ENCODE data around the gene RAB31.

Gene RAB31

DNA sequence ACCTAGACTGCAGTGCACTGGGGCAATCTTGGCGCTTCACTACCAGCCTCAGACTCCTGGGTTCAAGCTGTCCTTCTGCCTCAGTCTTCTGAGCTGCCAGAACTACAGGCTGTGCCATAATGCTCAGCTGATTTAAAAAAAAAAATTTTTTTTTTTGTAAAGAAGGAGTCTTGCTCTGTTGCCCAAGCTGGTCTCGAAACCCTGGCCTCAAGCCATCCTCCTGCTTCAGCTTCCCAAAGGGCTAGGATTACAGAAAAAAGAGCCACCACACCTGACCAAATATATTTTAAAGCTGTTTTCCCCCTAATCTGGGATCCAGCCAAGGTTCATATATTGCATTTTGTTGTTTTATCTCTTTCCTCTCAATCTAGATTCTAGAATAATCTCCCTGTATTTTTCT, 82.2 kb downstream of the RAB31 start:
- Histone ChIP-seq H3K27me3 (ENCODE audit: control insufficient read depth in 1 of 2, insufficient read depth in 2 of 2, low read length in 2 of 2) (no peaks in the 10 kb centered on the region), H3K9ac (ENCODE audit: low read length in 2 of 2) (no peak overlapping the region), H3K27ac (ENCODE audit: low read length) (no peak overlapping the region), H3K4me1 (ENCODE audit: control insufficient read depth, insufficient read depth, low read length) (peaks cover 2% of the 10 kb centered on the region), H3K4me3 (ENCODE audit: low read length in 2 of 2) (no peak overlapping the region), H3K36me3 (ENCODE audit: control insufficient read depth in 2 of 2, insufficient read depth in 2 of 2, low read length in 2 of 2) (peaks cover 5 to 15% of the 10 kb centered on the region in 2 donors), H3K9me3 (ENCODE audit: control insufficient read depth in 2 of 2, low read length in 2 of 2) (no peaks in the 10 kb centered on the region)

DNA sequence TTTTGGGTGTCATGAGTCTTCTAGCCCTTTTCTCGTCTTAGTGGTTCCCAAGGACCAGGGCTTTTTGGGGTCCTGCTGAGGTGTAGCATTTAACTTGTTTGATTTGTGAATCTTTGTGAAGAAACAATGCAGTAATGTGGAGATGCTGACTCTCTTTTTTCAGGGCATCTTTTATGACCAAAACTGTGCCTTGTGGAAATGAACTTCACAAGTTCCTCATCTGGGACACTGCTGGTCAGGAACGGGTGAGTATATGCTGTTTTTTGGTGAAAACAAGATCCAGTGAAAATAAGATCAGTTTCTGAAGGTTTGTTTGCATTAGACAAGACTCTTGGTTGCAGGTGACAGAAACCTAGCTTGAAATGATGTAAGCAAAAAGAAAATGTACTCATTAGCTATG, 83.9 kb downstream of the RAB31 start:
- no peak overlapping the region for H3K4me3 ChIP-seq (ENCODE audit: low read length in 2 of 2)
- H3K4me1 ChIP-seq (ENCODE audit: control insufficient read depth, insufficient read depth, low read length) = peaks cover 2% of the 10 kb centered on the region
- H3K27ac ChIP-seq (ENCODE audit: low read length) = no peak overlapping the region
- no peaks in the 10 kb centered on the region for H3K9me3 ChIP-seq (ENCODE audit: control insufficient read depth in 2 of 2, low read length in 2 of 2)
- no peaks in the 10 kb centered on the region for H3K27me3 ChIP-seq (ENCODE audit: control insufficient read depth in 1 of 2, insufficient read depth in 2 of 2, low read length in 2 of 2)
- H3K9ac ChIP-seq (ENCODE audit: low read length in 2 of 2) = no peak overlapping the region
- peaks cover 2 to 12% of the 10 kb centered on the region in 2 donors for H3K36me3 ChIP-seq (ENCODE audit: control insufficient read depth in 2 of 2, insufficient read depth in 2 of 2, low read length in 2 of 2)

DNA sequence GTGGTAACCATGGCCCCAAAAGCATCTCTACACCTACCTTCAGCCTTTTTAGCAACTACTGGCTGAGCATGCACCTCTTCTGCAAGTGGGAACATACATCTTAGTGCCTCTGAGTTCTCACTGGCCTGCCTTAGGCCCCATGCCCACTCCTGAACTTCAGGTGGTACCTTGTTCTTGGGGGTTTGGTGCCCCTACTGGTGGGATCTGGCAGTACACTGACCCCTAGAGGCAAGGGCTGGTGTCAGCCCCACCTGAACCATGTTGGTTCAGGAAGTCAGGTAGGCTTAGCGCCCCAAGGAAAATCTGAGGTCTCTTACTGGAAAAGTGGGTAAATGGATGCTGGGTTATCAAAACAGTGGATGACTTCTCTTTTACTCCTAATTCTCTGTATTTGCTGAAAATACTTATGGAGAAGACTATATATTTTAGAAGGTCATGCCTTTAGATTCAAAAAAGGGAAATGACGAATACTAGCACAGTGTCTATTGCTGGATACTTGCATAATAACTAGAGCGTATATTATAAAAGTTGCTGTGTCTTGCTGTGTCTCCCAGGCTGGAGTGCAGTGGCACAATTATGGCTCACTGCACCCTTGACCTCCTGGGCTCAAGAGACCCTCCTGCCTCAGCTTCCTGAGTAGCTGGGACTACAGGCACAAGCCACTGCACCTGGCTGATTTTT, 84.6 kb downstream of the RAB31 start:
- H3K9ac ChIP-seq (ENCODE audit: low read length in 2 of 2) = no peak overlapping the region
- no peak overlapping the region for H3K27ac ChIP-seq (ENCODE audit: low read length)
- no peak overlapping the region for H3K4me3 ChIP-seq (ENCODE audit: low read length in 2 of 2)
- peaks cover 2 to 12% of the 10 kb centered on the region in 2 donors for H3K36me3 ChIP-seq (ENCODE audit: control insufficient read depth in 2 of 2, insufficient read depth in 2 of 2, low read length in 2 of 2)
- H3K27me3 ChIP-seq (ENCODE audit: control insufficient read depth in 1 of 2, insufficient read depth in 2 of 2, low read length in 2 of 2) = no peaks in the 10 kb centered on the region
- H3K4me1 ChIP-seq (ENCODE audit: control insufficient read depth, insufficient read depth, low read length) = peaks cover 2% of the 10 kb centered on the region
- H3K9me3 ChIP-seq (ENCODE audit: control insufficient read depth in 2 of 2, low read length in 2 of 2) = no peaks in the 10 kb centered on the region

DNA sequence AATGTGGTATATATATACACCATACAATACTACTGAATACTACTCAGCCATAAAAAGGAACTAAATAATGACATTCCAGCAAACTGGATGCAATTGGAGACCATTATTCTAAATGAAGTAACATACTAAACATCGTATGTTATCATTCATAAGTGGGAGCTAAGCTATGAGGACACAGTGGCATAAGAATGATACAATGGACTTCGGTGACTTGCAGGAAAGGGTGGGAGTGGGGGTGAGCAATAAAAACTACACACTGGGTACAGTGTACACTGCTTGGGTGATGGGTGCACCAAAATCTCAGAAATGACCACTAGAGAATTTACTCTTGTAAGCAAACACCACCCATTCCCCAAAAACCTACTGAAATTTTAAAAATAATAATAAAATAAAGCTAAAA, 87.9 kb downstream of the RAB31 start:
- no peak overlapping the region for H3K4me3 ChIP-seq (ENCODE audit: low read length in 2 of 2)
- peaks cover 2 to 12% of the 10 kb centered on the region in 2 donors for H3K36me3 ChIP-seq (ENCODE audit: control insufficient read depth in 2 of 2, insufficient read depth in 2 of 2, low read length in 2 of 2)
- H3K9me3 ChIP-seq (ENCODE audit: control insufficient read depth in 2 of 2, low read length in 2 of 2) = no peaks in the 10 kb centered on the region
- no peaks in the 10 kb centered on the region for H3K27me3 ChIP-seq (ENCODE audit: control insufficient read depth in 1 of 2, insufficient read depth in 2 of 2, low read length in 2 of 2)
- H3K27ac ChIP-seq (ENCODE audit: low read length) = no peak overlapping the region
- H3K9ac ChIP-seq (ENCODE audit: low read length in 2 of 2) = no peak overlapping the region
- H3K4me1 ChIP-seq (ENCODE audit: control insufficient read depth, insufficient read depth, low read length) = no peaks in the 10 kb centered on the region

GRCh38 chr18:9796935-9797549, 88.9 kb downstream of the RAB31 start:
- no peaks in the 10 kb centered on the region for H3K27me3 ChIP-seq (ENCODE audit: control insufficient read depth in 1 of 2, insufficient read depth in 2 of 2, low read length in 2 of 2)
- H3K36me3 ChIP-seq (ENCODE audit: control insufficient read depth in 2 of 2, insufficient read depth in 2 of 2, low read length in 2 of 2) = peaks cover 2 to 10% of the 10 kb centered on the region in 2 donors
- H3K9me3 ChIP-seq (ENCODE audit: control insufficient read depth in 2 of 2, low read length in 2 of 2) = no peaks in the 10 kb centered on the region
- H3K4me1 ChIP-seq (ENCODE audit: control insufficient read depth, insufficient read depth, low read length) = no peaks in the 10 kb centered on the region
- H3K27ac ChIP-seq (ENCODE audit: low read length) = no peak overlapping the region
- H3K9ac ChIP-seq (ENCODE audit: low read length in 2 of 2) = no peak overlapping the region
- H3K4me3 ChIP-seq (ENCODE audit: low read length in 2 of 2) = no peak overlapping the region

GRCh38 chr18:9802175-9803062, 94.3 kb downstream of the RAB31 start:
- Histone ChIP-seq H3K27ac (ENCODE audit: low read length) (no peak overlapping the region), H3K27me3 (ENCODE audit: control insufficient read depth in 1 of 2, insufficient read depth in 2 of 2, low read length in 2 of 2) (no peaks in the 10 kb centered on the region), H3K4me1 (ENCODE audit: control insufficient read depth, insufficient read depth, low read length) (peaks cover 25% of the 10 kb centered on the region), H3K9ac (ENCODE audit: low read length in 2 of 2) (no peak overlapping the region), H3K36me3 (ENCODE audit: control insufficient read depth in 2 of 2, insufficient read depth in 2 of 2, low read length in 2 of 2) (peaks cover 0 to 3% of the 10 kb centered on the region in 2 donors), H3K9me3 (ENCODE audit: control insufficient read depth in 2 of 2, low read length in 2 of 2) (no peaks in the 10 kb centered on the region), H3K4me3 (ENCODE audit: low read length in 2 of 2) (no peak overlapping the region)

- H3K36me3 ChIP-seq (ENCODE audit: control insufficient read depth in 2 of 2, insufficient read depth in 2 of 2, low read length in 2 of 2) = peaks cover 0 to 3% of the 10 kb centered on the region in 2 donors
- peaks cover 30% of the 10 kb centered on the region for H3K4me1 ChIP-seq (ENCODE audit: control insufficient read depth, insufficient read depth, low read length)
- peak overlapping the region in 1 of 2 donors; percentile 61 for H3K4me3 ChIP-seq (ENCODE audit: low read length in 2 of 2)
- H3K27me3 ChIP-seq (ENCODE audit: control insufficient read depth in 1 of 2, insufficient read depth in 2 of 2, low read length in 2 of 2) = no peaks in the 10 kb centered on the region
- no peaks in the 10 kb centered on the region for H3K9me3 ChIP-seq (ENCODE audit: control insufficient read depth in 2 of 2, low read length in 2 of 2)
- peak overlapping the region; percentile 85 for H3K27ac ChIP-seq (ENCODE audit: low read length)
- H3K9ac ChIP-seq (ENCODE audit: low read length in 2 of 2) = no peak overlapping the region
Observed at GRCh38 chr18:9803063-9803697, 95.1 kb downstream of the RAB31 start.

DNA sequence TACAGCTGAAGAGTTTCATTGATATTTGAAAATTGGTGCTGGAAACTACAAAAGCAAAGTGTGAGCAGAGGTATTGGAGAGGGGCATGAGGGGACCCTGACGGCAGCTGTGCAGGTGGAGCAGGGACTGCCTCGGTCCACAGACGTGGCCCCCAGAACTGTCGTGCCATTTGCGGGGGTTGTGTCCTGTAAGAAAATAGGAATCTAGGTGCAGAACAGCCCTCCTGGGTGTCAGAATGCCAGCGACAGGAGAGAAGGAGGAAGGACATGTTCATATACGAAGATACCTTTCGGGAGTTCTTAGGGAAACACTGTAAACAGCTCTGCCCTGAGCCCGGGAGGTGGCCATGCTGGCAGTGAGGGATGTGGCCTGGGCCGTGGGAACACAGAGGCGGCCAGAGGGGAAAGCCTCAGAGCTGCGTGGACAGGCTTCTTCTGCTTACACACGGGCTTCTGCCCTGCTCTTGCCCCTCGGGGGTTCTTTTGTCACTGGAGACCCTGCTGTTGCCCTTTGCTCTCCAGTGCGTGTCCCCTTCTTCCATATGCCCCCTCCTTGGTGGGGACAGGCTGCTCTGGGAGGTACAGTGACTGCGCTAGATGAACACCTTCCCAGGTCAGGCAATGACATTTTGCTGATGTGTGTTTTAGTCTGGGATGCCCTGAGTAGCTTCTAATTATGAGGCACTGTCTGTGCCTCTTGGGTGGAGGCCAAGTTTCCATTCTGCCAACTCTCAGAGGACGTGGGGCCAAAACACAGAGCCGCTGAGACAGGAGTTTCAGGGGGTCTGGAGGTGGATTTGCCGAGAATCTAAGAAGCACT, 95.8 kb downstream of the RAB31 start:
- Histone ChIP-seq H3K36me3 (ENCODE audit: control insufficient read depth in 2 of 2, insufficient read depth in 2 of 2, low read length in 2 of 2) (peaks cover 0 to 3% of the 10 kb centered on the region in 2 donors), H3K27ac (ENCODE audit: low read length) (peak overlapping the region; percentile 85), H3K27me3 (ENCODE audit: control insufficient read depth in 1 of 2, insufficient read depth in 2 of 2, low read length in 2 of 2) (no peaks in the 10 kb centered on the region), H3K4me1 (ENCODE audit: control insufficient read depth, insufficient read depth, low read length) (peaks cover 38% of the 10 kb centered on the region), H3K4me3 (ENCODE audit: low read length in 2 of 2) (peak overlapping the region; percentile 7 to 61), H3K9ac (ENCODE audit: low read length in 2 of 2) (peak overlapping the region; percentile 10 to 66), H3K9me3 (ENCODE audit: control insufficient read depth in 2 of 2, low read length in 2 of 2) (no peaks in the 10 kb centered on the region)

- Histone ChIP-seq H3K9me3 (ENCODE audit: control insufficient read depth in 2 of 2, low read length in 2 of 2) (no peaks in the 10 kb centered on the region), H3K36me3 (ENCODE audit: control insufficient read depth in 2 of 2, insufficient read depth in 2 of 2, low read length in 2 of 2) (peaks cover 0 to 3% of the 10 kb centered on the region in 2 donors), H3K4me3 (ENCODE audit: low read length in 2 of 2) (peak overlapping the region; percentile 7 to 61), H3K9ac (ENCODE audit: low read length in 2 of 2) (peak overlapping the region; percentile 10 to 66), H3K27me3 (ENCODE audit: control insufficient read depth in 1 of 2, insufficient read depth in 2 of 2, low read length in 2 of 2) (no peaks in the 10 kb centered on the region), H3K4me1 (ENCODE audit: control insufficient read depth, insufficient read depth, low read length) (peaks cover 45% of the 10 kb centered on the region), H3K27ac (ENCODE audit: low read length) (peak overlapping the region; percentile 85)
Observed at GRCh38 chr18:9804517-9805104, 96.5 kb downstream of the RAB31 start.
